A549 (cell line): Measurements from ENCODE around the gene SH3PXD2B. TPM values are rescaled to one million over a fixed set of nuclear protein-coding genes. Genes with fewer than 3 reads are reported as not detected.

Source experiments
- ATAC-seq, 2 experiments: fragments of 200-7000 bp in 1 of 2; fragments of >200 bp in 1 of 2; cut with Nextera tagmentation in 1 of 2; cut with Tn5 transposase in 1 of 2; 3 replicates each; pipeline versions ENCODE4 v1.8.0 to v1.9.1; 2018 to 2020; ENCODE audit warnings: mild to moderate bottlenecking in 1 of 2, moderate library complexity in 1 of 2
- CTCF ChIA-PET: fragments of 300-600 bp; sonication (Branson Sonifier 250); formaldehyde crosslinking; extraction: SDS; loops from one replicate; lab custom pipeline; 2021; ENCODE audit warnings: antibody characterized with exemption, inconsistent platforms; lab: Yijun Ruan, JAX
- POLR2A ChIA-PET: fragments of 350-600 bp; formaldehyde crosslinking; extraction: SDS; loops from one replicate; lab custom pipeline; 2021; ENCODE audit warnings: antibody characterized with exemption, inconsistent platforms; lab: Yijun Ruan, JAX
- DNase-seq, 2 experiments: peaks; one replicate each; pipeline versions ENCODE4 v3.0.0 to v3.0.0-alpha.2; 2011 to 2016; ENCODE audit warnings: low read depth in 1 of 2, low spot score in 1 of 2
- FAIRE-seq: peaks from 2 replicates; lab custom pipeline; 2011; peaks lifted over from hg19 to GRCh38; lab: Jason Lieb, UNC
- H3K27ac ChIP-seq, 2 experiments: fragments of >200 bp; sonication (Bioruptor Twin); formaldehyde crosslinking; 3 replicates each; pipeline ENCODE4 v1.5.1; 2016 to 2017
- H3K4me1 ChIP-seq: fragments of >200 bp; sonication (Bioruptor Twin); formaldehyde crosslinking; 3 replicates; pipeline ENCODE4 v1.6.1; 2016
- H3K4me2 ChIP-seq: fragments of >200 bp; sonication (Bioruptor Twin); formaldehyde crosslinking; 3 replicates; pipeline ENCODE4 v1.6.1; 2016
- H3K4me3 ChIP-seq: fragments of >200 bp; sonication (Bioruptor Twin); formaldehyde crosslinking; 3 replicates; pipeline ENCODE4 v1.5.1; 2016
- H3K9me3 ChIP-seq: fragments of >200 bp; sonication (Bioruptor Twin); formaldehyde crosslinking; 3 replicates; pipeline ENCODE4 v1.6.1; 2016
- ATOH8 ChIP-seq: fragments of 250-450 bp; sonication (Bioruptor Pico); IDR thresholded peaks from 2 replicates; pipeline ENCODE4 v1.5.0; 2020; ENCODE audit warnings: low read depth, mild to moderate bottlenecking, moderate library complexity
- CBX2 ChIP-seq: fragments of 200-600 bp; sonication (generic); IDR thresholded peaks from 2 replicates; pipeline ENCODE4 v1.6.1; 2016; ENCODE audit warnings: low read depth, mild to moderate bottlenecking, borderline replicate concordance
- CHD2 ChIP-seq: fragments of 150-350 bp; IDR thresholded peaks from 2 replicates; pipeline ENCODE4 v1.6.1; 2014; ENCODE audit warnings: low read length; ENCODE audit not compliant: partially characterized antibody
- EP300 ChIP-seq, 2 experiments: fragments of >200 bp; sonication (Bioruptor Twin); formaldehyde crosslinking; IDR thresholded peaks; 2 replicates in 1 of 2; 3 replicates in 1 of 2; pipeline ENCODE4 v1.6.1; 2016 to 2017
- HOXA7 ChIP-seq: fragments of 250-450 bp; sonication (Bioruptor Pico); IDR thresholded peaks from 2 replicates; pipeline ENCODE4 v1.5.0; 2020; ENCODE audit warnings: mild to moderate bottlenecking, moderate library complexity
- KDM5A ChIP-seq: fragments of 200-600 bp; sonication (generic); IDR thresholded peaks from 2 replicates; pipeline ENCODE4 v1.6.1; 2016; ENCODE audit warnings: antibody characterized with exemption, mild to moderate bottlenecking
- MAX ChIP-seq: IDR thresholded peaks from 2 replicates; pipeline ENCODE4 v1.6.1; 2012
- NFE2L2 ChIP-seq: fragments of 150-350 bp; conservative IDR thresholded peaks from 2 replicates; pipeline ENCODE4 v1.6.1; 2014; ENCODE audit warnings: low read length
- NPAS2 ChIP-seq: fragments of 250-450 bp; sonication (Bioruptor Pico); IDR thresholded peaks from 2 replicates; pipeline ENCODE4 v1.8.0; 2022; ENCODE audit warnings: mild to moderate bottlenecking, moderate library complexity, borderline replicate concordance
- POLR2A ChIP-seq: IDR thresholded peaks from 2 replicates; pipeline ENCODE4 v1.6.1; 2012; ENCODE audit warnings: mild to moderate bottlenecking, low read length
- POLR2AphosphoS2 ChIP-seq: conservative IDR thresholded peaks from 2 replicates; pipeline ENCODE4 v1.6.1; 2012; ENCODE audit warnings: low read length, improper control_type of control experiment, inconsistent platforms
- RAD21 ChIP-seq, 2 experiments: fragments of >200 bp in 1 of 2; sonication (Bioruptor Twin) in 1 of 2; formaldehyde crosslinking in 1 of 2; IDR thresholded peaks in 1 of 2; conservative IDR thresholded peaks in 1 of 2; 2 replicates in 1 of 2; 3 replicates in 1 of 2; pipeline ENCODE4 v1.6.1; 2012 to 2018; ENCODE audit warnings: inconsistent platforms in 1 of 2
- RNF2 ChIP-seq: fragments of 200-600 bp; sonication (generic); IDR thresholded peaks from 2 replicates; pipeline ENCODE4 v1.6.1; 2016; ENCODE audit warnings: low read depth, mild to moderate bottlenecking, antibody characterized with exemption, moderate library complexity, borderline replicate concordance
- ZFP36 ChIP-seq: fragments of 450-650 bp; IDR thresholded peaks from 2 replicates; pipeline ENCODE4 v1.6.1; 2014; ENCODE audit warnings: borderline replicate concordance; ENCODE audit not compliant: partially characterized antibody
- ZNF302 ChIP-seq: fragments of 250-450 bp; sonication (Bioruptor Pico); IDR thresholded peaks from 2 replicates; pipeline ENCODE4 v1.9.0; 2021; ENCODE audit warnings: inconsistent platforms, mild to moderate bottlenecking, moderate library complexity
- ZSCAN20 ChIP-seq: fragments of 250-450 bp; sonication (Bioruptor Pico); IDR thresholded peaks from 2 replicates; pipeline ENCODE4 v1.8.0; 2022; ENCODE audit warnings: mild to moderate bottlenecking, moderate library complexity
- WGBS: methylation state at CpG from one replicate; pipeline ENCODE4 v1.1.6; 2017; ENCODE audit errors: missing lambda C conversion rate; 5-methylcytosine and 5-hydroxymethylcytosine counted together
- polyA plus RNA-seq, 4 experiments: library from polyadenylated mRNA; depleted of rRNA in 3 of 4; stranded (reverse); fragments of >200 nt; fragmentation: RNase III in 1 of 4; extraction: RNeasy Plus Mini Kit Qiagen cat#74134 plus additional on column Dnase treatment in 1 of 4; gene quantifications; 2 replicates in 3 of 4; 3 replicates in 1 of 4; pipeline ENCODE4 v1.2.3, GENCODE V29; 2011 to 2017
- TF ChIP-seq, protein P1 (sequence below): fragments of 200-600 bp; sonication (generic); IDR thresholded peaks from 2 replicates; pipeline ENCODE4 v1.6.1; 2016; ENCODE audit warnings: antibody characterized with exemption, mild to moderate bottlenecking, moderate library complexity
- TF ChIP-seq, protein P2 (sequence below): fragments of >200 bp; sonication (Bioruptor Twin); formaldehyde crosslinking; IDR thresholded peaks from 3 replicates; pipeline ENCODE4 v1.5.1; 2016

The SH3PXD2B gene
- polyA plus RNA-seq, 2 of the 4 experiments (the other 2 are of a cell fraction), result 15.1 to 15.5 TPM

DNA sequence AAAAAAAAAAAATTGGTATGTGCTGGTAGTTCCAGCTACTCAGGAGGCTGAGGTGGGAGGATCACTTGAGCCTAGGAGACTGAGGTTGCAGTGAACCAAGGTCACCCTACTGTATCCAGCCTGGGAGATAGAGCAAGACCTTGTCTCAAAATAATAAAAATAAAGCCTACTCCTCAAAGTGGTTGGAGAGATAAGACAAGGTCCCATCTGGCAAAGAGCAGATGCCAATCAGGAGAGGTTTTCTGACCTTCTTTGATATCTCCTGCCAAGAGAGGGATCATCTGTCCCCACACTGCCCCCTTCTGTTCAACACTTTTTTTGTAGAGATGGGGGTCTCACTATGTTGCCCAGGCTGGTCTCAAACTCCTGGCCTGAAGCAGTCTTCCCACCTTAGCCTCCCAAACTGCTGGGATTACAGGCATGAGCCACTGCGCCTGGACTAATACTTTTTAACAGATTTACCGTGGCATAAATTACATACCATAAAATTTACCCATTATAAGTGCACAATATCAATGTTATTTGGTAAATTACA, 64.7 kb downstream of the SH3PXD2B start:
- CTCF ChIA-PET, result interaction anchor here (1.2 to 1.6 kb wide), 2 partner anchors 17 to 25 kb away, joined by 3 to 5 read pairs; no protein-coding TSS in a partner anchor
- POLR2A ChIA-PET, result no interaction called here

DNA sequence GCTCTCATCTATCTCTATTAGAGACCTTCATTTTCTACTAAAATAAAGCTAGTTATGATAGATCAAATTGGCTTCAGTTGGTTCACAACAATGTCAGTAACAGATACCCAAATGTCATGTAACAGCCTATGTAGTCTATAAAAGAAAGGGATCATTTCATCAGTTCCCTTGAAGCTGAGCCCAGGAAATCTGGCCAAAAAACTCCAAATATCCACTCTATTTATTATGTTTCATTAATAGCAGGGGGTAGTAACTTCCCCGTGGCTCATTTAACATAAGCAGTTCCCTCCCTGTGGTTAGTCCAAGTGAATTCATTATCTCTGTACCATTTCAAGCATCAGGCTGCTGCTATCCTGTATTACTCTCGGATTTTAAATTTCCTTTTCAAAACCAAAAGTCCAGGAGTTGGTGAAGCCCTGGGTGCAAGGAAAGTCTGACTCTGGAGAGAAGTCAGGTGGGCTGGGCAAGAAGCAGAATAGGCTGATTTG, 66.0 kb downstream of the SH3PXD2B start:
- ChIA-PET CTCF (interaction anchor here (1.0 kb wide), 1 partner anchor 329 kb away, joined by 3 read pairs; no protein-coding TSS in a partner anchor), POLR2A (no interaction called here)
- WGBS, result 89% methylated on average over 2 of the region's 2 CpGs
- peaks cover 11% of the 10 kb centered on the region for H3K4me1 ChIP-seq
- ATAC-seq (no peak), FAIRE-seq (no peak), DNase-seq (no peak)
- no peaks in the 10 kb centered on the region for H3K9me3 ChIP-seq
- H3K4me2 ChIP-seq, result no peak overlapping the region
- no peak overlapping the region for H3K4me3 ChIP-seq
- no peak for TF ChIP-seq CBX2
- TF ChIP-seq ZNF302, result no peak
- no peak for TF ChIP-seq RNF2
- TF ChIP-seq, protein P1, sequence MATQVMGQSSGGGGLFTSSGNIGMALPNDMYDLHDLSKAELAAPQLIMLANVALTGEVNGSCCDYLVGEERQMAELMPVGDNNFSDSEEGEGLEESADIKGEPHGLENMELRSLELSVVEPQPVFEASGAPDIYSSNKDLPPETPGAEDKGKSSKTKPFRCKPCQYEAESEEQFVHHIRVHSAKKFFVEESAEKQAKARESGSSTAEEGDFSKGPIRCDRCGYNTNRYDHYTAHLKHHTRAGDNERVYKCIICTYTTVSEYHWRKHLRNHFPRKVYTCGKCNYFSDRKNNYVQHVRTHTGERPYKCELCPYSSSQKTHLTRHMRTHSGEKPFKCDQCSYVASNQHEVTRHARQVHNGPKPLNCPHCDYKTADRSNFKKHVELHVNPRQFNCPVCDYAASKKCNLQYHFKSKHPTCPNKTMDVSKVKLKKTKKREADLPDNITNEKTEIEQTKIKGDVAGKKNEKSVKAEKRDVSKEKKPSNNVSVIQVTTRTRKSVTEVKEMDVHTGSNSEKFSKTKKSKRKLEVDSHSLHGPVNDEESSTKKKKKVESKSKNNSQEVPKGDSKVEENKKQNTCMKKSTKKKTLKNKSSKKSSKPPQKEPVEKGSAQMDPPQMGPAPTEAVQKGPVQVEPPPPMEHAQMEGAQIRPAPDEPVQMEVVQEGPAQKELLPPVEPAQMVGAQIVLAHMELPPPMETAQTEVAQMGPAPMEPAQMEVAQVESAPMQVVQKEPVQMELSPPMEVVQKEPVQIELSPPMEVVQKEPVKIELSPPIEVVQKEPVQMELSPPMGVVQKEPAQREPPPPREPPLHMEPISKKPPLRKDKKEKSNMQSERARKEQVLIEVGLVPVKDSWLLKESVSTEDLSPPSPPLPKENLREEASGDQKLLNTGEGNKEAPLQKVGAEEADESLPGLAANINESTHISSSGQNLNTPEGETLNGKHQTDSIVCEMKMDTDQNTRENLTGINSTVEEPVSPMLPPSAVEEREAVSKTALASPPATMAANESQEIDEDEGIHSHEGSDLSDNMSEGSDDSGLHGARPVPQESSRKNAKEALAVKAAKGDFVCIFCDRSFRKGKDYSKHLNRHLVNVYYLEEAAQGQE, result no peak
- no peak for TF ChIP-seq NFE2L2
- no peak for TF ChIP-seq RAD21 (conservative IDR thresholded peaks at IDR 0.05 in 1 of 2, IDR thresholded peaks at IDR 0.05 in 1 of 2)
- TF ChIP-seq MAX, result no peak
- TF ChIP-seq NPAS2 (CRISPR knock-in tag), result no peak
- TF ChIP-seq HOXA7 (CRISPR knock-in tag), result no peak
- no peak overlapping the region for H3K27ac ChIP-seq

More for the DNA sequence above, 64.7 kb downstream of the SH3PXD2B start:
- TF ChIP-seq EP300 (IDR thresholded peaks at IDR 0.05), result no peak
- no peak for TF ChIP-seq ZSCAN20 (CRISPR knock-in tag)
- TF ChIP-seq RAD21 (conservative IDR thresholded peaks at IDR 0.05 in 1 of 2, IDR thresholded peaks at IDR 0.05 in 1 of 2), result peak in 1 of 2 experiments; percentile 28; a peak in 1 of 5 replicates
- no peak for TF ChIP-seq POLR2AphosphoS2
- no peak for TF ChIP-seq ZFP36
- no peak for TF ChIP-seq NPAS2 (CRISPR knock-in tag)
- TF ChIP-seq POLR2A, result no peak
- no peak for TF ChIP-seq CHD2
- TF ChIP-seq KDM5A, result no peak
- TF ChIP-seq ATOH8 (CRISPR knock-in tag), result no peak
- TF ChIP-seq, protein P2, sequence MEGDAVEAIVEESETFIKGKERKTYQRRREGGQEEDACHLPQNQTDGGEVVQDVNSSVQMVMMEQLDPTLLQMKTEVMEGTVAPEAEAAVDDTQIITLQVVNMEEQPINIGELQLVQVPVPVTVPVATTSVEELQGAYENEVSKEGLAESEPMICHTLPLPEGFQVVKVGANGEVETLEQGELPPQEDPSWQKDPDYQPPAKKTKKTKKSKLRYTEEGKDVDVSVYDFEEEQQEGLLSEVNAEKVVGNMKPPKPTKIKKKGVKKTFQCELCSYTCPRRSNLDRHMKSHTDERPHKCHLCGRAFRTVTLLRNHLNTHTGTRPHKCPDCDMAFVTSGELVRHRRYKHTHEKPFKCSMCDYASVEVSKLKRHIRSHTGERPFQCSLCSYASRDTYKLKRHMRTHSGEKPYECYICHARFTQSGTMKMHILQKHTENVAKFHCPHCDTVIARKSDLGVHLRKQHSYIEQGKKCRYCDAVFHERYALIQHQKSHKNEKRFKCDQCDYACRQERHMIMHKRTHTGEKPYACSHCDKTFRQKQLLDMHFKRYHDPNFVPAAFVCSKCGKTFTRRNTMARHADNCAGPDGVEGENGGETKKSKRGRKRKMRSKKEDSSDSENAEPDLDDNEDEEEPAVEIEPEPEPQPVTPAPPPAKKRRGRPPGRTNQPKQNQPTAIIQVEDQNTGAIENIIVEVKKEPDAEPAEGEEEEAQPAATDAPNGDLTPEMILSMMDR, result peak; percentile 38
- DNase-seq (no peak), ATAC-seq (peak in 1 of 2 experiments; percentile 68; a peak in 3 of 6 replicates), FAIRE-seq (no peak)
- 98% methylated on average over 2 of the region's 2 CpGs for WGBS
- H3K4me2 ChIP-seq, result no peak overlapping the region
- H3K27ac ChIP-seq, result no peak overlapping the region
- H3K9me3 ChIP-seq, result no peaks in the 10 kb centered on the region
- H3K4me1 ChIP-seq, result no peaks in the 10 kb centered on the region
- H3K4me3 ChIP-seq, result no peak overlapping the region
